Ishikawa (cell line): ENCODE data around the gene FAM98A.

Experiments
- CEBPB ChIP-seq: IDR thresholded peaks from 2 replicates; pipeline ENCODE4 v1.6.1; 2012
- CREB1 ChIP-seq: IDR thresholded peaks from 2 replicates; pipeline ENCODE4 v1.6.1; 2012; ENCODE audit warnings: low read depth
- EGR1 ChIP-seq: IDR thresholded peaks from 2 replicates; pipeline ENCODE4 v1.6.1; 2012
- EP300 ChIP-seq: IDR thresholded peaks from 2 replicates; pipeline ENCODE4 v1.6.1; 2012; ENCODE audit warnings: borderline replicate concordance
- FOXM1 ChIP-seq: IDR thresholded peaks from 2 replicates; pipeline ENCODE4 v1.6.1; 2012; ENCODE audit warnings: low read depth, borderline replicate concordance
- NFIC ChIP-seq: IDR thresholded peaks from 2 replicates; pipeline ENCODE4 v1.6.1; 2012
- RAD21 ChIP-seq: IDR thresholded peaks from 2 replicates; pipeline ENCODE4 v1.6.1; 2012; ENCODE audit warnings: low read depth
- REST ChIP-seq: IDR thresholded peaks from 2 replicates; pipeline ENCODE4 v1.6.1; 2012; ENCODE audit warnings: low read depth, mild to moderate bottlenecking
- TAF1 ChIP-seq: IDR thresholded peaks from 2 replicates; pipeline ENCODE4 v1.6.1; 2012; ENCODE audit warnings: low read depth, mild to moderate bottlenecking
- TCF12 ChIP-seq: IDR thresholded peaks from 2 replicates; pipeline ENCODE4 v1.6.1; 2012; ENCODE audit warnings: low read depth
- TEAD4 ChIP-seq: IDR thresholded peaks from 2 replicates; pipeline ENCODE4 v1.6.1; 2012
- USF1 ChIP-seq: IDR thresholded peaks from 2 replicates; pipeline ENCODE4 v1.6.1; 2012
- YY1 ChIP-seq: IDR thresholded peaks from 2 replicates; pipeline ENCODE4 v1.6.1; 2012; ENCODE audit warnings: low read depth
- ZBTB7A ChIP-seq: IDR thresholded peaks from 2 replicates; pipeline ENCODE4 v1.6.1; 2012; ENCODE audit warnings: low read depth
- TF ChIP-seq, protein P1 (sequence below): IDR thresholded peaks from 2 replicates; pipeline ENCODE4 v1.6.1; 2012

Gene FAM98A

DNA sequence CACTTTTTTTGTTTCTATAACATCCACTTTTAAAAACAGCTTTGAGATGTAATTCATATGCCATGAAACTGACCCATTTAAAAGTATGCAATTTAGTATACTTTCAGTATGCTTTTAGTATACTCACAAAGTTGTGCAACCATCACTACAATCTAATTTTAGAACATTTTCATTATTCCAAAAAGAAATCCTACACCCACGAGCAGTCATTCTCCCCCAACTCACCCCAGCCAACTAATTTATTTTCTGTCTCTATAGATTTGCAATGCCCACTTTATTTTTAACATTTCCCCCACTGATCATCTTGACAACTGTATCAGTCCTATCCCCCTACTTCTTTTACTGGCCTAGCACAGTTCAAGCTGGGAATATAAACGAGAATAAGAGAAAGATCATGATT lies 39.1 kb downstream of the FAM98A start:
- TF ChIP-seq FOXM1 (no peak), TAF1 (no peak), NFIC (no peak), REST (no peak), EGR1 (no peak), TEAD4 (no peak), ZBTB7A (no peak), USF1 (no peak), CREB1 (no peak), TCF12 (no peak), RAD21 (no peak)
- TF ChIP-seq, protein P1, sequence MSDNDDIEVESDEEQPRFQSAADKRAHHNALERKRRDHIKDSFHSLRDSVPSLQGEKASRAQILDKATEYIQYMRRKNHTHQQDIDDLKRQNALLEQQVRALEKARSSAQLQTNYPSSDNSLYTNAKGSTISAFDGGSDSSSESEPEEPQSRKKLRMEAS: no peak

DNA sequence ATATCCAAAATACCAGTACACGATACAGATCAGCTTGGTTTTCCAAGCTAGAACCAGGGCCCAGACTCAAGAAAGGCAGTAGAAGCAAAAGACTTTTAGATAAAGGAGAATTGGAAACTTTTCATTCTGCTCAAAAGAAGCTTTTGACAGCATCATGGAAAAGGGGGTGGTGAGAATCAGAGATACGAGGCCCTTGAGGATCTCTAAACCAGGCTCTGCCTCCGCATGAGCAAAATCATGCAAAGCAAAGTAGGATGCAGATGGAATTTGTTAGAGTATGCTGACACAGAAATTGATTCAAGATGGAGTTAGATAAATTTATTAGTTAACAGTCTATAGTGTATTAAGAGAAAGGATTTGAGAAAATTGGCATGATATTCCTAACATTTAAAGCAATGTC lies 39.8 kb downstream of the FAM98A start:
- TF ChIP-seq EGR1: no peak
- no peak for TF ChIP-seq TEAD4
- TF ChIP-seq TAF1: no peak
- TF ChIP-seq NFIC: no peak
- no peak for TF ChIP-seq RAD21
- TF ChIP-seq ZBTB7A: no peak
- TF ChIP-seq TCF12: no peak
- TF ChIP-seq, protein P1: no peak
- no peak for TF ChIP-seq REST
- no peak for TF ChIP-seq CREB1
- TF ChIP-seq FOXM1: no peak
- TF ChIP-seq EP300: no peak
- no peak for TF ChIP-seq CEBPB
- no peak for TF ChIP-seq YY1
- TF ChIP-seq USF1: no peak

DNA sequence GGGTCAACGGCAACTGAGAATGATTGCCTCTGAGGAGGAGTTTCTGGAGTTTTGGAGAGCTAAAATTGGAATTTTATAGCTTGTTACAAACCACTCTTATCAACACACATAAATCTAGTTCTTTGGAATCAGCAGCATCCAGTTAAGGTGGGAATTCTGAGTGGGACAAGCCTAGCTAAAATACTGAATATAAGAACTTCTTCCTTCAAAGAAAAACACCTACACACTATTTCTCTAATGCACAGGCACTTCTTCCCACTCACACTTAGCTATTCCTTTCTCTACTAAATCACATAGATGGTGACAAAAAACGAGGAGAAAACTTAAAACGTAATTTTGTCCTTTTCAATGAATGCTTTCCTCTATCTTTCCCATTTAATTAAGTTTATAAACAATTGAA lies 43.4 kb downstream of the FAM98A start:
- no peak for TF ChIP-seq EP300
- TF ChIP-seq, protein P1: no peak
- no peak for TF ChIP-seq ZBTB7A
- no peak for TF ChIP-seq TAF1
- no peak for TF ChIP-seq CREB1
- TF ChIP-seq NFIC: no peak
- TF ChIP-seq CEBPB: no peak
- TF ChIP-seq FOXM1: no peak
- no peak for TF ChIP-seq RAD21
- no peak for TF ChIP-seq USF1
- no peak for TF ChIP-seq EGR1
- TF ChIP-seq REST: no peak
- TF ChIP-seq TEAD4: no peak
- no peak for TF ChIP-seq TCF12
- no peak for TF ChIP-seq YY1

GRCh38 chr2:33552758-33553461 lies 46.2 kb downstream of the FAM98A start:
- no peak for TF ChIP-seq NFIC
- no peak for TF ChIP-seq EP300
- TF ChIP-seq ZBTB7A: no peak
- TF ChIP-seq CREB1: no peak
- TF ChIP-seq TEAD4: no peak
- no peak for TF ChIP-seq RAD21
- no peak for TF ChIP-seq EGR1
- TF ChIP-seq TAF1: no peak
- no peak for TF ChIP-seq YY1
- TF ChIP-seq REST: no peak
- TF ChIP-seq CEBPB: no peak
- no peak for TF ChIP-seq USF1
- TF ChIP-seq TCF12: no peak
- TF ChIP-seq, protein P1: no peak
- TF ChIP-seq FOXM1: no peak
